Measurements from ENCODE around the gene SNX20.

SNX20 gene

GRCh38 chr16:50708373-50709060 lies 27.4 kb upstream of the SNX20 start:
- Histone ChIP-seq H3K27me3 (ENCODE audit: insufficient read depth, low read length, poor library complexity) (no peaks in the 10 kb centered on the region), H2BK120ac (ENCODE audit: low read depth, low read length) (no peak overlapping the region), H3K56ac (ENCODE audit: low read length) (no peak overlapping the region), H3K18ac (ENCODE audit: low read length) (no peak overlapping the region), H2AK5ac (ENCODE audit: low read length) (no peak overlapping the region), H3K79me2 (ENCODE audit: control insufficient read depth, insufficient read depth, low read length) (no peaks in the 10 kb centered on the region), H3K4me2 (ENCODE audit: low read length) (no peak overlapping the region), H3K36me3 (ENCODE audit: control insufficient read depth, insufficient read depth, low read length) (no peaks in the 10 kb centered on the region), H3K4ac (ENCODE audit: low read depth, low read length) (no peak overlapping the region), H4K8ac (ENCODE audit: low read depth, low read length) (no peak overlapping the region), H3K4me1 (ENCODE audit: control insufficient read depth, low read depth, low read length) (peaks cover 5% of the 10 kb centered on the region), H2BK5ac (ENCODE audit: low read length) (no peak overlapping the region), H2BK15ac (replicated peaks; ENCODE audit: low read depth) (no peak overlapping the region), H3K4me3 (ENCODE audit: low read length) (no peak overlapping the region), H3K23ac (ENCODE audit: low read length) (no peak overlapping the region), H3K79me1 (ENCODE audit: low read length) (no peaks in the 10 kb centered on the region), H4K5ac (ENCODE audit: low read length) (no peak overlapping the region), H3K9ac (ENCODE audit: low read length) (no peak overlapping the region), H3K27ac (ENCODE audit: low read depth, low read length) (no peak overlapping the region)
- no peak for DNase-seq
- no CpG with 5 or more reads among the region's 10 CpGs for WGBS (ENCODE audit: extremely low coverage, insufficient coverage, low lambda C conversion rate)

GRCh38 chr16:50706250-50706649 lies 25.1 kb upstream of the SNX20 start:
- Histone ChIP-seq H4K5ac (ENCODE audit: low read length) (no peak overlapping the region), H3K4me3 (ENCODE audit: low read length) (no peak overlapping the region), H3K18ac (ENCODE audit: low read length) (no peak overlapping the region), H4K8ac (ENCODE audit: low read depth, low read length) (no peak overlapping the region), H3K79me1 (ENCODE audit: low read length) (no peaks in the 10 kb centered on the region), H2BK120ac (ENCODE audit: low read depth, low read length) (no peak overlapping the region), H2AK5ac (ENCODE audit: low read length) (no peak overlapping the region), H2BK5ac (ENCODE audit: low read length) (no peak overlapping the region), H3K23ac (ENCODE audit: low read length) (no peak overlapping the region), H3K4me2 (ENCODE audit: low read length) (no peak overlapping the region), H3K27ac (ENCODE audit: low read depth, low read length) (no peak overlapping the region), H3K4me1 (ENCODE audit: control insufficient read depth, low read depth, low read length) (no peaks in the 10 kb centered on the region), H3K27me3 (ENCODE audit: insufficient read depth, low read length, poor library complexity) (no peaks in the 10 kb centered on the region), H3K56ac (ENCODE audit: low read length) (no peak overlapping the region), H2BK15ac (replicated peaks; ENCODE audit: low read depth) (no peak overlapping the region), H3K9ac (ENCODE audit: low read length) (no peak overlapping the region), H3K79me2 (ENCODE audit: control insufficient read depth, insufficient read depth, low read length) (no peaks in the 10 kb centered on the region), H3K4ac (ENCODE audit: low read depth, low read length) (no peak overlapping the region), H3K36me3 (ENCODE audit: control insufficient read depth, insufficient read depth, low read length) (no peaks in the 10 kb centered on the region)
- no peak for DNase-seq
- no CpG with 5 or more reads among the region's 3 CpGs for WGBS (ENCODE audit: extremely low coverage, insufficient coverage, low lambda C conversion rate)

- Histone ChIP-seq H2AK5ac (ENCODE audit: low read length) (no peak overlapping the region), H2BK5ac (ENCODE audit: low read length) (no peak overlapping the region), H3K18ac (ENCODE audit: low read length) (no peak overlapping the region), H3K27ac (ENCODE audit: low read depth, low read length) (no peak overlapping the region), H2BK120ac (ENCODE audit: low read depth, low read length) (no peak overlapping the region), H3K4me2 (ENCODE audit: low read length) (no peak overlapping the region), H2BK15ac (replicated peaks; ENCODE audit: low read depth) (no peak overlapping the region), H3K4ac (ENCODE audit: low read depth, low read length) (no peak overlapping the region), H3K4me1 (ENCODE audit: control insufficient read depth, low read depth, low read length) (no peaks in the 10 kb centered on the region), H3K9ac (ENCODE audit: low read length) (no peak overlapping the region), H3K56ac (ENCODE audit: low read length) (no peak overlapping the region), H3K27me3 (ENCODE audit: insufficient read depth, low read length, poor library complexity) (no peaks in the 10 kb centered on the region), H3K36me3 (ENCODE audit: control insufficient read depth, insufficient read depth, low read length) (no peaks in the 10 kb centered on the region), H4K5ac (ENCODE audit: low read length) (no peak overlapping the region), H3K4me3 (ENCODE audit: low read length) (no peak overlapping the region), H3K23ac (ENCODE audit: low read length) (no peak overlapping the region), H3K79me1 (ENCODE audit: low read length) (no peaks in the 10 kb centered on the region), H3K79me2 (ENCODE audit: control insufficient read depth, insufficient read depth, low read length) (no peaks in the 10 kb centered on the region), H4K8ac (ENCODE audit: low read depth, low read length) (no peak overlapping the region)
- no peak for DNase-seq
- WGBS (ENCODE audit: extremely low coverage, insufficient coverage, low lambda C conversion rate): 100% methylated on average over 1 of the region's 5 CpGs
Measured at GRCh38 chr16:50705436-50706110, 24.5 kb upstream of the SNX20 start.

GRCh38 chr16:50704245-50704644 lies 23.1 kb upstream of the SNX20 start:
- no peak overlapping the region for H2BK120ac ChIP-seq (ENCODE audit: low read depth, low read length)
- no peak overlapping the region for H3K4me2 ChIP-seq (ENCODE audit: low read length)
- H3K79me1 ChIP-seq (ENCODE audit: low read length): no peaks in the 10 kb centered on the region
- H3K18ac ChIP-seq (ENCODE audit: low read length): no peak overlapping the region
- DNase-seq: no peak
- H3K79me2 ChIP-seq (ENCODE audit: control insufficient read depth, insufficient read depth, low read length): no peaks in the 10 kb centered on the region
- no peaks in the 10 kb centered on the region for H3K27me3 ChIP-seq (ENCODE audit: insufficient read depth, low read length, poor library complexity)
- no peak overlapping the region for H3K4me3 ChIP-seq (ENCODE audit: low read length)
- H2BK5ac ChIP-seq (ENCODE audit: low read length): no peak overlapping the region
- H4K5ac ChIP-seq (ENCODE audit: low read length): no peak overlapping the region
- no peak overlapping the region for H2AK5ac ChIP-seq (ENCODE audit: low read length)
- H3K27ac ChIP-seq (ENCODE audit: low read depth, low read length): no peak overlapping the region
- no peaks in the 10 kb centered on the region for H3K36me3 ChIP-seq (ENCODE audit: control insufficient read depth, insufficient read depth, low read length)
- no peak overlapping the region for H2BK15ac ChIP-seq (replicated peaks; ENCODE audit: low read depth)
- H3K4me1 ChIP-seq (ENCODE audit: control insufficient read depth, low read depth, low read length): no peaks in the 10 kb centered on the region
- no peak overlapping the region for H4K8ac ChIP-seq (ENCODE audit: low read depth, low read length)
- H3K23ac ChIP-seq (ENCODE audit: low read length): no peak overlapping the region
- H3K4ac ChIP-seq (ENCODE audit: low read depth, low read length): no peak overlapping the region
- no peak overlapping the region for H3K9ac ChIP-seq (ENCODE audit: low read length)
- no CpG with 5 or more reads among the region's 1 CpG for WGBS (ENCODE audit: extremely low coverage, insufficient coverage, low lambda C conversion rate)
- H3K56ac ChIP-seq (ENCODE audit: low read length): no peak overlapping the region

GRCh38 chr16:50702725-50703124 lies 21.6 kb upstream of the SNX20 start:
- Histone ChIP-seq H3K4me2 (ENCODE audit: low read length) (no peak overlapping the region), H3K27me3 (ENCODE audit: insufficient read depth, low read length, poor library complexity) (no peaks in the 10 kb centered on the region), H3K79me2 (ENCODE audit: control insufficient read depth, insufficient read depth, low read length) (no peaks in the 10 kb centered on the region), H2BK120ac (ENCODE audit: low read depth, low read length) (no peak overlapping the region), H3K27ac (ENCODE audit: low read depth, low read length) (no peak overlapping the region), H3K56ac (ENCODE audit: low read length) (no peak overlapping the region), H3K18ac (ENCODE audit: low read length) (no peak overlapping the region), H3K79me1 (ENCODE audit: low read length) (no peaks in the 10 kb centered on the region), H3K4me3 (ENCODE audit: low read length) (no peak overlapping the region), H2BK15ac (replicated peaks; ENCODE audit: low read depth) (no peak overlapping the region), H4K8ac (ENCODE audit: low read depth, low read length) (no peak overlapping the region), H3K4ac (ENCODE audit: low read depth, low read length) (no peak overlapping the region), H3K9ac (ENCODE audit: low read length) (no peak overlapping the region), H2BK5ac (ENCODE audit: low read length) (no peak overlapping the region), H4K5ac (ENCODE audit: low read length) (no peak overlapping the region), H3K23ac (ENCODE audit: low read length) (no peak overlapping the region), H3K4me1 (ENCODE audit: control insufficient read depth, low read depth, low read length) (no peaks in the 10 kb centered on the region), H2AK5ac (ENCODE audit: low read length) (no peak overlapping the region), H3K36me3 (ENCODE audit: control insufficient read depth, insufficient read depth, low read length) (no peaks in the 10 kb centered on the region)
- WGBS (ENCODE audit: extremely low coverage, insufficient coverage, low lambda C conversion rate): no CpG with 5 or more reads among the region's 3 CpGs
- DNase-seq: no peak

Measured in mesendoderm (in vitro differentiated cells).